K562 (cell line): ENCODE measurements around the gene DGCR2. TPM values are rescaled to one million over a fixed set of nuclear protein-coding genes. Genes with fewer than 3 reads are reported as not detected.
A peak's percentile ranks its signal among the peaks of the same experiment; 100 is the strongest.

ENCODE experiments used
- CBX2 ChIP-seq: fragments of 200-600 bp; sonication (generic); IDR thresholded peaks from one replicate; pipeline ENCODE4 v1.6.1; 2012; ENCODE audit warnings: mild to moderate bottlenecking, low read length, inconsistent platforms; ENCODE audit not compliant: insufficient read depth, poor library complexity, severe bottlenecking
- CREB3 ChIP-seq: fragments of 450-650 bp; conservative IDR thresholded peaks from 2 replicates; pipeline ENCODE4 v1.6.1; 2016; ENCODE audit warnings: missing genetic modification characterization, low read depth, mild to moderate bottlenecking, missing compliant biosample characterization, moderate library complexity
- DDX20 ChIP-seq: fragments of 450-650 bp; IDR thresholded peaks from 2 replicates; pipeline ENCODE4 v1.6.1; 2016; ENCODE audit warnings: missing genetic modification characterization, low read depth, mild to moderate bottlenecking, missing compliant biosample characterization, moderate library complexity
- E2F8 ChIP-seq: fragments of 450-650 bp; IDR thresholded peaks from 2 replicates; pipeline ENCODE4 v1.7.1; 2018; ENCODE audit warnings: mild to moderate bottlenecking, low read depth; ENCODE audit not compliant: partially characterized antibody
- HMG20A ChIP-seq: fragments of 450-650 bp; formaldehyde crosslinking; conservative IDR thresholded peaks from 2 replicates; pipeline ENCODE4 v1.4.0; 2020; ENCODE audit warnings: mild to moderate bottlenecking, mixed read lengths
- JUNB ChIP-seq: fragments of 450-650 bp; formaldehyde crosslinking; conservative IDR thresholded peaks from 2 replicates; pipeline ENCODE4 v1.4.0; 2020; ENCODE audit warnings: mild to moderate bottlenecking
- KAT2B ChIP-seq: IDR thresholded peaks from one replicate; pipeline ENCODE4 v1.6.1; 2012; ENCODE audit warnings: low read depth, mild to moderate bottlenecking, control low read depth, inconsistent platforms, low read length, moderate library complexity
- KDM5B ChIP-seq: fragments of 200-600 bp; sonication (generic); IDR thresholded peaks from 2 replicates; pipeline ENCODE4 v1.6.1; 2012; ENCODE audit warnings: low read depth, mild to moderate bottlenecking, moderate library complexity, low read length, control low read depth, inconsistent platforms; ENCODE audit not compliant: insufficient replicate concordance
- NCOA2 ChIP-seq, 2 experiments: fragments of 450-650 bp; IDR thresholded peaks; 2 replicates each; pipeline ENCODE4 v1.6.1; 2018; ENCODE audit warnings: mild to moderate bottlenecking in 2 of 2, moderate library complexity in 1 of 2; ENCODE audit not compliant: partially characterized antibody in 2 of 2
- POLR3G ChIP-seq: IDR thresholded peaks from 2 replicates; pipeline ENCODE4 v1.6.1; 2011; ENCODE audit not compliant: insufficient read length, insufficient replicate concordance; ENCODE audit errors: extremely low read depth
- PTBP1 ChIP-seq: fragments of 200-400 bp; formaldehyde crosslinking; IDR thresholded peaks from 2 replicates; pipeline ENCODE4 v1.6.1; 2017; ENCODE audit warnings: low read depth, low read length
- PTRF ChIP-seq: fragments of 450-650 bp; IDR thresholded peaks from 2 replicates; pipeline ENCODE4 v1.6.1; 2016; ENCODE audit warnings: mild to moderate bottlenecking, missing genetic modification characterization, missing compliant biosample characterization
- RAD21 ChIP-seq, 2 experiments: fragments of 250-450 bp in 1 of 2; fragments of 450-650 bp in 1 of 2; sonication (Bioruptor Pico) in 1 of 2; formaldehyde crosslinking in 1 of 2; IDR thresholded peaks in 1 of 2; conservative IDR thresholded peaks in 1 of 2; 2 replicates each; pipeline versions ENCODE4 v1.4.0 to v1.8.0; 2020 to 2022; ENCODE audit warnings: mild to moderate bottlenecking in 2 of 2, moderate library complexity in 1 of 2
- SREBF1 ChIP-seq: fragments of 150-350 bp; IDR thresholded peaks from 2 replicates; pipeline ENCODE4 v1.6.1; 2014; ENCODE audit warnings: antibody characterized with exemption, low read depth, low read length, borderline replicate concordance
- TFAM ChIP-seq: fragments of 250-450 bp; sonication (Bioruptor Pico); conservative IDR thresholded peaks from 2 replicates; pipeline ENCODE4 v1.5.0; 2021; ENCODE audit warnings: mild to moderate bottlenecking, moderate library complexity
- THRAP3 ChIP-seq: fragments of 450-650 bp; IDR thresholded peaks from 2 replicates; pipeline ENCODE4 v1.6.1; 2016; ENCODE audit warnings: mild to moderate bottlenecking, inconsistent platforms, borderline replicate concordance
- USF1 ChIP-seq: sonication (generic); formaldehyde crosslinking; IDR thresholded peaks from 2 replicates; pipeline ENCODE4 v1.9.0; 2022; ENCODE audit warnings: mild to moderate bottlenecking, missing genetic modification reagents
- ZNF785 ChIP-seq: fragments of 250-450 bp; sonication (Bioruptor Pico); IDR thresholded peaks from 2 replicates; pipeline ENCODE4 v1.4.0; 2020; ENCODE audit warnings: mild to moderate bottlenecking
- ZNF79 ChIP-seq: fragments of 250-450 bp; sonication (Bioruptor Pico); IDR thresholded peaks from 2 replicates; pipeline ENCODE4 v1.4.0; 2020; ENCODE audit warnings: low read depth, mild to moderate bottlenecking, moderate library complexity
- polyA plus RNA-seq, 8 experiments: library from polyadenylated mRNA; depleted of rRNA in 4 of 8; stranded (reverse) in 5 of 8; unstranded in 3 of 8; fragments of >200 nt; fragmentation: Nextera tagmentation in 2 of 8; fragmentation: Illumina TruSeq in 1 of 8; extraction: Ambion mirVana in 2 of 8; extraction: Trizol in 1 of 8; gene quantifications; 2 replicates each; pipeline versions ENCODE4 v1.2.1 to v1.2.3, GENCODE V29; 2011 to 2014; ENCODE audit warnings: inconsistent platforms in 1 of 8, missing spikeins in 1 of 8
- total RNA-seq, 7 experiments: library from RNA; depleted of rRNA in 6 of 7; stranded (reverse); fragments of >200 nt in 6 of 7; fragmentation: Illumina TruSeq in 2 of 7; extraction: Trizol in 2 of 7; gene quantifications; 2 replicates each; pipeline versions ENCODE4 v1.2.1 to v1.2.3, GENCODE V29; 2011 to 2021; ENCODE audit warnings: low replicate concordance in 1 of 7
- TF ChIP-seq, protein P1 (sequence below): fragments of 250-450 bp; sonication (Bioruptor Pico); IDR thresholded peaks from 2 replicates; pipeline ENCODE4 v1.8.0; 2022; ENCODE audit warnings: inconsistent platforms

Gene DGCR2
- total and polyA plus RNA-seq, 9 of the 15 experiments (the other 6 are each of a cell fraction or from before 2014, with no cell fraction given) = 0.69 to 101 (median 56.4) TPM

DNA sequence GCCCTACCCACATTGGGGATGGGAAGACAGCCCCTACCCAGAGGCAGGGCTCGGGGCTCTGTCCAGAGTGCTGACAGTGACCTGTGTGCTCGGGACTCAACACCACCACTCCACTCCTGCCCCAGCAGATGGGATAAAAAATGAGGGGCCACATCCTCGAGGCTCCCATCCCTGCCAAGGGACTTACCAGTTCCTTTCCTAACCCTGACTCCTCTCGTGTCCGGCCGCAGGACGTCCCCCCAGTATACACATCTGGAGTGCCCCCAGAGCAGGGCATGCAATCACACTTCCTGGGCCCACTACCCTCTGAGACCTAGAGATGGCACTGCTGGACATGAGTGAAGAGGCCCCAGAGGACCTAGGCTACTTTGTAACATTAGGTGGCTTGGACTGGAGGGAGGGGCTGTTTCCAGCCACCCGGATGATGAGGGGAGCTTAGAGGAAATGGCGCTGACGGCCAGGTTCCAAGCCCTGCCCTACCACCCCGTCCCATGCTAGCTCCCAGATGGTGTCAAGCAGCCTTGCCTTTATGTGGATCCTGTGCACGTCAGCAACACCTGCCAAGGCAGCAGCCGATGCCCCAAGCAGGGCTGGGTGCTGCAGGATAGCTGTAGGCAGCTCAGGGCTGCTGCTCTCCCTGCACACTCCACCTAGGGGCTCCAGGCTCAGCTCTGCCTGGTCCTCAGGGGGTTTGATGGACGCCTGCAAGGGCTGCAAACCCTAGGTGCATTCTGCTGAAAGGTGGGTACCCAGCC is 86.6 kb downstream of the DGCR2 start (continued):
- TF ChIP-seq, protein P1, sequence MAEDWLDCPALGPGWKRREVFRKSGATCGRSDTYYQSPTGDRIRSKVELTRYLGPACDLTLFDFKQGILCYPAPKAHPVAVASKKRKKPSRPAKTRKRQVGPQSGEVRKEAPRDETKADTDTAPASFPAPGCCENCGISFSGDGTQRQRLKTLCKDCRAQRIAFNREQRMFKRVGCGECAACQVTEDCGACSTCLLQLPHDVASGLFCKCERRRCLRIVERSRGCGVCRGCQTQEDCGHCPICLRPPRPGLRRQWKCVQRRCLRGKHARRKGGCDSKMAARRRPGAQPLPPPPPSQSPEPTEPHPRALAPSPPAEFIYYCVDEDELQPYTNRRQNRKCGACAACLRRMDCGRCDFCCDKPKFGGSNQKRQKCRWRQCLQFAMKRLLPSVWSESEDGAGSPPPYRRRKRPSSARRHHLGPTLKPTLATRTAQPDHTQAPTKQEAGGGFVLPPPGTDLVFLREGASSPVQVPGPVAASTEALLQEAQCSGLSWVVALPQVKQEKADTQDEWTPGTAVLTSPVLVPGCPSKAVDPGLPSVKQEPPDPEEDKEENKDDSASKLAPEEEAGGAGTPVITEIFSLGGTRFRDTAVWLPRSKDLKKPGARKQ = no peak
- TF ChIP-seq E2F8 = peak; percentile 51
- TF ChIP-seq DDX20 (tag) = no peak
- no peak for TF ChIP-seq PTRF (tag)
- TF ChIP-seq HMG20A (CRISPR knock-in tag) = no peak
- no peak for TF ChIP-seq THRAP3
- TF ChIP-seq JUNB = 0 out of 2 replicates have a peak, but pooled peaks have one; percentile 20
- no peak for TF ChIP-seq ZNF79 (CRISPR knock-in tag)
- no peak for TF ChIP-seq POLR3G
- TF ChIP-seq RAD21 (CRISPR knock-in tag; conservative IDR thresholded peaks at IDR 0.05 in 1 of 2, IDR thresholded peaks at IDR 0.05 in 1 of 2) = peak in 1 of 2 experiments; percentile 57; a peak in 2 of 4 replicates
- no peak for TF ChIP-seq ZNF785
- no peak for TF ChIP-seq CBX2
- no peak for TF ChIP-seq PTBP1
- no peak for TF ChIP-seq TFAM
- TF ChIP-seq CREB3 (tag) = no peak
- no peak for TF ChIP-seq SREBF1
- TF ChIP-seq NCOA2 (IDR thresholded peaks at IDR 0.05; ENCODE audit: partially characterized antibody in 2 of 2) = no peak
- no peak for TF ChIP-seq USF1 (CRISPR knock-in tag)
- peak; percentile 50 for TF ChIP-seq KDM5B
- no peak for TF ChIP-seq KAT2B
